AG04449 (cell line): ENCODE data around the gene PTPN3.

ENCODE experiments used
- CTCF ChIA-PET: fragments of 350-600 bp; formaldehyde crosslinking; extraction: SDS; loops from one replicate; lab custom pipeline; 2021; ENCODE audit warnings: antibody characterized with exemption; lab: Yijun Ruan, JAX
- POLR2A ChIA-PET: fragments of 400-600, 350-600 bp; formaldehyde crosslinking; extraction: SDS; loops from one replicate; lab custom pipeline; 2020; ENCODE audit warnings: antibody characterized with exemption, inconsistent platforms; lab: Yijun Ruan, JAX
- DNase-seq: peaks from one replicate; pipeline ENCODE4 v3.0.0-alpha.2; 2010; ENCODE audit warnings: low read depth, low spot score
- H3K4me3 ChIP-seq: 2 replicates; pipeline ENCODE4 v1.5.1; 2011; ENCODE audit warnings: low read depth, mild to moderate bottlenecking, control low read depth, low read length
- TF ChIP-seq, protein P1 (sequence below): IDR thresholded peaks from one replicate; pipeline ENCODE4 v1.5.1; 2011; ENCODE audit warnings: mild to moderate bottlenecking, moderate library complexity, low read length, control low read depth, inconsistent platforms; ENCODE audit not compliant: insufficient read depth; ENCODE audit errors: missing control alignments

Gene PTPN3

DNA sequence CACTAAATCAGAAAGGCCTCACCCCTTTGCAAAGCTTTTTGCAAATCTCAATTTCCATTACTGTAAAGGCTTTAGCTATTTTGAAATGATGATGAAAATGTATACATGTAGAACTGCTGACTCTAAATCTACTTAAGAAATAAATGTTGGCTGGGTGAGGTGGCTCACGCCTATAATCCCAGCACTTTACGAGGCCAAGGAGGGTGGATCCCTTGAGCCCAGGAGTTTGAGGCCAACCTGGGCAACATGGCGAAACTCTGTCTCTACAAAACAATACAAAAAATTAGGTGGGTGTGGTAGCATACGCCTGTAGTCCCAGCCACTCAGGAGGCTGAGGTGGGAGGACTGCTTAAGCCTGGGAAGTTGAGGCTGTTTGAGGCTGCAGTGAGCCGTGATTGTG is 64.6 kb downstream of the PTPN3 start:
- TF ChIP-seq, protein P1, sequence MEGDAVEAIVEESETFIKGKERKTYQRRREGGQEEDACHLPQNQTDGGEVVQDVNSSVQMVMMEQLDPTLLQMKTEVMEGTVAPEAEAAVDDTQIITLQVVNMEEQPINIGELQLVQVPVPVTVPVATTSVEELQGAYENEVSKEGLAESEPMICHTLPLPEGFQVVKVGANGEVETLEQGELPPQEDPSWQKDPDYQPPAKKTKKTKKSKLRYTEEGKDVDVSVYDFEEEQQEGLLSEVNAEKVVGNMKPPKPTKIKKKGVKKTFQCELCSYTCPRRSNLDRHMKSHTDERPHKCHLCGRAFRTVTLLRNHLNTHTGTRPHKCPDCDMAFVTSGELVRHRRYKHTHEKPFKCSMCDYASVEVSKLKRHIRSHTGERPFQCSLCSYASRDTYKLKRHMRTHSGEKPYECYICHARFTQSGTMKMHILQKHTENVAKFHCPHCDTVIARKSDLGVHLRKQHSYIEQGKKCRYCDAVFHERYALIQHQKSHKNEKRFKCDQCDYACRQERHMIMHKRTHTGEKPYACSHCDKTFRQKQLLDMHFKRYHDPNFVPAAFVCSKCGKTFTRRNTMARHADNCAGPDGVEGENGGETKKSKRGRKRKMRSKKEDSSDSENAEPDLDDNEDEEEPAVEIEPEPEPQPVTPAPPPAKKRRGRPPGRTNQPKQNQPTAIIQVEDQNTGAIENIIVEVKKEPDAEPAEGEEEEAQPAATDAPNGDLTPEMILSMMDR = no peak
- CTCF ChIA-PET = no interaction called here
- POLR2A ChIA-PET = no interaction called here
- no peak for DNase-seq
- no peak overlapping the region for H3K4me3 ChIP-seq

DNA sequence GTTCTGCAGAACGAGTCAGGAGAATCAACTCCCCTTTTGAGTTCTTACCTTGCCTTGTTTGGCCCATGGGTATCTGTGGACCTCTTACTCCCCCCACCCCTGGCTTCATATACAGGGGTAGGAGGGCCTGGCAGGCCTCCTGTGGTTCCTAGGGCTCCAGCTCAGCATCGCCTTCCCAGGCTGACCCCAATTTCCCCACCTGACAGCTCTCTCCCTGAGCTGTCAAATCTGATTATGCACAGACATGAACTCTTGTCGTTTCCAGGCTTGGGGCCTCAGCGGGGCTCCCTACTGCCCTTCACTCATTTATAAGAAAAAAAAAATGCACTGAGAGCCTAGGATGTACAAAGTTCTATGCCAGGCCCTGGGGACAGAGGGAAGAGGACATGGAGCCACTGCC is 67.9 kb downstream of the PTPN3 start:
- POLR2A ChIA-PET = no interaction called here
- TF ChIP-seq, protein P1 = no peak
- H3K4me3 ChIP-seq = no peak overlapping the region
- no peak for DNase-seq
- CTCF ChIA-PET = interaction anchor here (3.2 kb wide), 1 partner anchor 10 kb away, joined by 12 read pairs; no protein-coding TSS in a partner anchor

DNA sequence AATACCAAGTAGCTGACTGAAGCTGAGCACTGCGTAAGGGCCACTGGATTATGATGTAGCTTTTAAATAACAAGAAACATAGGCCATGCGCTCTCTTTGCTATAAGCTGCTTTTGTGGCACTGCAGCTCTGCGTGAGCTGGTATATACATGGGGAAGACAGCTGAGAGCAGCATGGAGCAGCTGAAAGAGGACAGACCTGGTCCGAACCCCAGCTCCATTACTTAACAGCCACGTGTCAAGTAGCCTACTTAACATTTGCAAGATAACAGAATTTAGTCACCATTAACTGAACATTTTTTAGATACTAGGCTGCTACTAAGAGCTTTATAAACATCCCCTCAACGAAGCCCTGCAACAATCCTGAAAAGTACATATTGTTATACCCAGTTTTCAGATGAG is 69.3 kb downstream of the PTPN3 start:
- H3K4me3 ChIP-seq = no peak overlapping the region
- no peak for DNase-seq
- ChIA-PET POLR2A (no interaction called here), CTCF (interaction anchor here (1.0 to 3.2 kb wide), 5 partner anchors 9 to 41 kb away, joined by 3 to 16 read pairs (median 4); no protein-coding TSS in a partner anchor)
- TF ChIP-seq, protein P1 = no peak

DNA sequence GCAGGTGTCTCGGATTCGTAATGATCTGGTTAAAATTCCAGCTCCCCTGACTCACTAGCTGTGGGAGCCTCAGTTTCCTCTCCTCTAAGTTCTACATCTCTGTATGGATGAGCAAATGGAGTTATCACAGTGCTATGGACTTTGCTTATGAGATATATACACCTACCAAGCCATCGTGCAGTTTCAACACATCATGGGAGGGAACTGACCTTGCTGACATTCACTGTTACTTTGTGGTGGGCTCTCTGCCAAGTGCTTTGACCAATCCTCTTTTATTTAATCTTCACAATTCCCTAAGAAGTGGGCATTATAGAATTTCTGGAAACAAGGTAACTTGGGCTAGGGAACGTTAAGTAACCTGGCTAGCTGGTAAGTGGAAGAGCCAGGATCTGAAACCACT is 70.2 kb downstream of the PTPN3 start:
- TF ChIP-seq, protein P1 = no peak
- no peak overlapping the region for H3K4me3 ChIP-seq
- CTCF ChIA-PET = interaction anchor here (1.0 to 3.2 kb wide), 4 partner anchors 13 to 42 kb away, joined by 3 to 16 read pairs (median 8); no protein-coding TSS in a partner anchor
- no peak for DNase-seq
- POLR2A ChIA-PET = no interaction called here

DNA sequence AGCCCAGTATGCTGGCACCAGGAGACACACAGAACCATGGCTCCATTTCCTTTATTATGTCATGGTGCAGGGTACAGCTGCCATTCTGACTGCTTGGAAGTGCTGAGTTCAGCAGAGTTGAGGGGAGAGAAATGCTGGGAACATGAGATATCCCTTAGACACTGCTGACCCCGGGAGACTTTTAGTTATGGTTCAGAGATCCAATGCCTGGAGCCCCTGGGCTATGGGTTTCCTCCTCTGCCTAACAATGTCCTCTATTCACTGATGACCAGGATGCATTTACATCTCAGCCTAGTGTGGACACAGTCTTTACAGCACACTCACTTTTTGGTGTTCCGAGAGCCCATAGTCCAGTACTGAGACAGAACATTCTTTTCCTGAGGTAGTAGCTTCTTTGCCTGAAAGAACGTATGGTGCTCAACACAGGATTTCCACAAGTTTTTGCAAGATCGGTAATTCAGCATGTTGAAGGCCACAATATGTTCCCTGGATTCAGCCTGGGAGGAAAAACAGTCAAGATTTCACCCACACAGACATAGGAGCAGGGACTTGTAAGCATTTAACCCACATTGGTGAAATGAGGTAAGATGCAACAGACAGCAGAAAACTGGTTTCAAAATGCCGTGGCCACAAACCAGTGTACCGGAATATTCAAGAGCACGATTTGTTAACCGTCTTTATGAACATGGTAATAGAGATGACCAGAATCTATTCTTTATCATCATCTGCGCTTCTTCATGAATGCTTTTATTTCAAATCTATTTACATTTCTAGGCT is 71.3 kb downstream of the PTPN3 start:
- CTCF ChIA-PET = interaction anchor here (3.2 kb wide), 1 partner anchor 14 kb away, joined by 16 read pairs; no protein-coding TSS in a partner anchor
- TF ChIP-seq, protein P1 = no peak
- DNase-seq = no peak
- POLR2A ChIA-PET = no interaction called here
- H3K4me3 ChIP-seq = no peak overlapping the region

DNA sequence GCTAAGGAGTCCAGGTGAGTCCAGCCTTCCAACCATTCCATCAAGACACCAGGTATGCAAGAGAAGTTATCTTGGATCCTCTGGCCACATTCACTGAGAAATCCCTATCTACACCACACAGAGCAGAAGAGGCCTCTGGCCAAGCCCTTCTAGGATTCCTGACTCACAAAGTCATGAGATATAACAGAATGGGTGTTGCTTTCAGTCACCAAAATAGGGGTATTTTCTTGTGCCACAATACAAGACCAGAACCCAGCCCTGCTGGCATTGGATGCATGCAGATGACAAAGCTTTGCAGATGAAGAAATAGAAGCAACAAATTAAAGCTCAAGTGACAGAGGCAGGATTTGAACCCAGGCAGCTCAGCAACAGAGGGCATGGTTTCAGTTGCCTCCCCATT is 73.5 kb downstream of the PTPN3 start:
- CTCF ChIA-PET = interaction anchor here (1.2 to 2.2 kb wide), 3 partner anchors 13 to 45 kb away, joined by 4 to 11 read pairs (median 5); no protein-coding TSS in a partner anchor
- TF ChIP-seq, protein P1 = no peak
- no peak overlapping the region for H3K4me3 ChIP-seq
- no peak for DNase-seq
- POLR2A ChIA-PET = no interaction called here
